Astrocyte (in vitro differentiated cells and primary cell): ENCODE data around the gene HIVEP2. TPM values are rescaled to one million over a fixed set of nuclear protein-coding genes. Genes with fewer than 3 reads are reported as not detected.

Source experiments
- DNase-seq: peaks from one replicate; pipeline ENCODE4 v3.0.0-alpha.2; 2010; ENCODE audit warnings: low read depth
- FAIRE-seq: peaks from 2 replicates; lab custom pipeline; 2011; peaks lifted over from hg19 to GRCh38; lab: Jason Lieb, UNC
- H2AFZ ChIP-seq: 2 replicates; pipeline ENCODE4 v1.6.0; 2012; ENCODE audit warnings: low read depth, low read length, inconsistent platforms
- H3K27ac ChIP-seq: 2 replicates; pipeline ENCODE4 v1.5.1; 2011; ENCODE audit warnings: low read depth, low read length, inconsistent platforms
- H3K27me3 ChIP-seq: 2 replicates; pipeline ENCODE4 v1.6.0; 2011; ENCODE audit warnings: low read length, inconsistent platforms; ENCODE audit not compliant: insufficient read depth
- H3K36me3 ChIP-seq: 2 replicates; pipeline ENCODE4 v1.5.1; 2011; ENCODE audit warnings: low read length, inconsistent platforms; ENCODE audit not compliant: insufficient read depth
- H3K4me1 ChIP-seq: 2 replicates; pipeline ENCODE4 v1.5.1; 2011; ENCODE audit warnings: low read length, inconsistent platforms; ENCODE audit not compliant: insufficient read depth
- H3K4me2 ChIP-seq: 2 replicates; pipeline ENCODE4 v1.6.0; 2012; ENCODE audit warnings: low read length, inconsistent platforms
- H3K4me3 ChIP-seq: 2 replicates; pipeline ENCODE4 v1.5.1; 2011; ENCODE audit warnings: low read depth, mild to moderate bottlenecking, low read length, inconsistent platforms; ENCODE audit not compliant: insufficient read depth
- H3K79me2 ChIP-seq: 2 replicates; pipeline ENCODE4 v1.6.0; 2012; ENCODE audit warnings: mild to moderate bottlenecking, low read length, inconsistent platforms; ENCODE audit not compliant: insufficient read depth
- H3K9ac ChIP-seq: 2 replicates; pipeline ENCODE4 v1.6.0; 2012; ENCODE audit warnings: mild to moderate bottlenecking, low read length, inconsistent platforms
- H3K9me3 ChIP-seq: 2 replicates; pipeline ENCODE4 v1.5.1; 2012; ENCODE audit warnings: low read depth, mild to moderate bottlenecking, low read length, inconsistent platforms; ENCODE audit not compliant: insufficient read depth
- H4K20me1 ChIP-seq: 2 replicates; pipeline ENCODE4 v1.6.0; 2012; ENCODE audit warnings: low read length, inconsistent platforms; ENCODE audit not compliant: insufficient read depth
- H3K27ac Mint-ChIP-seq: one replicate; pipeline ENCODE4 v1.8.0; 2021; ENCODE audit warnings: mild to moderate bottlenecking, mixed read lengths; ENCODE audit not compliant: unreplicated experiment
- H3K27me3 Mint-ChIP-seq: one replicate; pipeline ENCODE4 v1.8.0; 2021; ENCODE audit warnings: low read depth, mixed read lengths; ENCODE audit not compliant: unreplicated experiment
- H3K36me3 Mint-ChIP-seq: one replicate; pipeline ENCODE4 v1.8.0; 2021; ENCODE audit warnings: low read depth, mixed read lengths; ENCODE audit not compliant: unreplicated experiment
- H3K4me1 Mint-ChIP-seq: one replicate; pipeline ENCODE4 v1.8.0; 2021; ENCODE audit warnings: low read depth, mixed read lengths; ENCODE audit not compliant: unreplicated experiment
- H3K4me3 Mint-ChIP-seq: one replicate; pipeline ENCODE4 v1.8.0; 2021; ENCODE audit warnings: mild to moderate bottlenecking, moderate library complexity, mixed read lengths; ENCODE audit not compliant: unreplicated experiment
- H3K9me3 Mint-ChIP-seq: one replicate; pipeline ENCODE4 v1.8.0; 2021; ENCODE audit warnings: mild to moderate bottlenecking, mixed read lengths; ENCODE audit not compliant: unreplicated experiment
- CTCF ChIP-seq: IDR thresholded peaks from 2 replicates; pipeline ENCODE4 v1.5.1; 2011; ENCODE audit warnings: low read depth, mild to moderate bottlenecking, inconsistent platforms, low read length, moderate library complexity; ENCODE audit not compliant: insufficient read depth
- EZH2 ChIP-seq: IDR thresholded peaks from 2 replicates; pipeline ENCODE4 v1.6.1; 2012; ENCODE audit warnings: mild to moderate bottlenecking, low read length, inconsistent platforms; ENCODE audit not compliant: insufficient read depth
- total RNA-seq: library from RNA; stranded (reverse); gene quantifications from 2 replicates; pipeline ENCODE4 v1.2.1, GENCODE V29; 2021

HIVEP2 gene
- total RNA-seq, 1 donor from 2014 or later, result 21.2 TPM

GRCh38 chr6:142942805-142943227 lies 2.2 kb downstream of the HIVEP2 start:
- Histone ChIP-seq H4K20me1 (peaks cover 12% of the 10 kb centered on the region), H3K36me3 (no peaks in the 10 kb centered on the region), H3K27me3 (no peaks in the 10 kb centered on the region), H3K79me2 (peaks cover 77% of the 10 kb centered on the region), H3K9me3 (no peaks in the 10 kb centered on the region), H3K4me2 (peak overlapping the region; percentile 100), H3K4me3 (no peak overlapping the region), H3K27ac (no peak overlapping the region), H3K9ac (peak overlapping the region; percentile 53), H3K4me1 (peaks cover 28% of the 10 kb centered on the region), H2AFZ (no peak overlapping the region)
- Mint-ChIP-seq H3K27ac (peak overlapping the region; percentile 83), H3K27me3 (no peaks in the 10 kb centered on the region), H3K4me1 (peaks cover 18% of the 10 kb centered on the region), H3K4me3 (peak overlapping the region; percentile 91), H3K36me3 (no peaks in the 10 kb centered on the region), H3K9me3 (no peaks in the 10 kb centered on the region)
- peak; percentile 47 for DNase-seq
- TF ChIP-seq EZH2 (no peak), CTCF (peak; percentile 32)
- no peak for FAIRE-seq

GRCh38 chr6:142942238-142942637 lies 2.7 kb downstream of the HIVEP2 start:
- H3K27ac Mint-ChIP-seq, result no peak overlapping the region

More at GRCh38 chr6:142942238-142942637, 2.7 kb downstream of the HIVEP2 start:
- Histone ChIP-seq H3K27me3 (no peaks in the 10 kb centered on the region), H3K4me2 (no peak overlapping the region), H3K9ac (no peak overlapping the region), H2AFZ (no peak overlapping the region), H3K4me1 (peaks cover 28% of the 10 kb centered on the region), H3K27ac (no peak overlapping the region), H3K9me3 (no peaks in the 10 kb centered on the region), H3K4me3 (no peak overlapping the region), H3K36me3 (no peaks in the 10 kb centered on the region), H4K20me1 (peaks cover 12% of the 10 kb centered on the region), H3K79me2 (peaks cover 83% of the 10 kb centered on the region)
- Mint-ChIP-seq H3K9me3 (no peaks in the 10 kb centered on the region), H3K4me1 (peaks cover 18% of the 10 kb centered on the region), H3K27me3 (no peaks in the 10 kb centered on the region), H3K36me3 (no peaks in the 10 kb centered on the region), H3K4me3 (peak overlapping the region; percentile 27)
- DNase-seq (no peak), FAIRE-seq (no peak)
- TF ChIP-seq CTCF, result no peak
- TF ChIP-seq EZH2, result no peak
